ENCODE measurements around the gene TUBGCP6. TPM values are rescaled to one million over a fixed set of nuclear protein-coding genes. Genes with fewer than 3 reads are reported as not detected.
A peak's percentile ranks its signal among the peaks of the same experiment; 100 is the strongest.
"Not testable (repeated sequence)": the region's sequence is repeated elsewhere in the genome, so short reads cannot be mapped to it uniquely, and the experiment has no call there.

Gene TUBGCP6
- total RNA-seq, 6 experiments from 2014 or later = 10.4 to 22.6 (median 14.6) TPM

GRCh38 chr22:50205781-50206569, 38.8 kb downstream of the TUBGCP6 start:
- peaks cover 0 to 60% (median 19%) of the 10 kb centered on the region in 4 donors for H3K4me1 ChIP-seq
- no peaks in the 10 kb centered on the region for H3K9me3 ChIP-seq
- DNase-seq (peak; percentile 86 to 94 (median 93)), ATAC-seq (peak; percentile 59 to 72 (median 66))
- peak overlapping the region; percentile 92 to 98 (median 95) for H3K27ac ChIP-seq
- TF ChIP-seq POLR2A (IDR thresholded peaks at IDR 0.05) (peak; percentile 86), CTCF (IDR thresholded peaks at IDR 0.05) (no peak)
- intact Hi-C loops (cut with DNase I) = loop anchor here in 1 of 2 donors (5.0 kb wide), 1 partner anchor 54 kb away; no protein-coding TSS in a partner anchor
- WGBS (ENCODE audit: insufficient coverage, low coverage, low lambda C conversion rate, missing lambda C conversion rate) = 42% methylated on average over 11 of the region's 45 CpGs
- H3K27me3 ChIP-seq = no peaks in the 10 kb centered on the region
- peak overlapping the region; percentile 31 to 54 (median 42) for H3K4me3 ChIP-seq
- H3K36me3 ChIP-seq = peaks cover 3 to 32% (median 16%) of the 10 kb centered on the region in 4 donors

- not testable (repeated sequence) for H3K27me3 ChIP-seq, H3K9me3 ChIP-seq
- intact Hi-C loops (cut with DNase I) = loop anchor here in 1 of 2 donors (5.0 kb wide), 1 partner anchor 53 kb away; no protein-coding TSS in a partner anchor
- DNase-seq (peak; percentile 41 to 88 (median 78)), ATAC-seq (peak; percentile 34 to 57 (median 48))
- 17% methylated on average over 8 of the region's 9 CpGs for WGBS (ENCODE audit: insufficient coverage, low coverage, low lambda C conversion rate, missing lambda C conversion rate)
- peaks cover 0 to 22% (median 9%) of the 10 kb centered on the region in 4 donors for H3K36me3 ChIP-seq
- peak overlapping the region; percentile 92 to 98 (median 95) for H3K27ac ChIP-seq
- H3K4me3 ChIP-seq = peak overlapping the region; percentile 31 to 54 (median 42)
- peak; percentile 76 for TF ChIP-seq POLR2A (IDR thresholded peaks at IDR 0.05)
- peaks cover 0 to 61% (median 19%) of the 10 kb centered on the region in 4 donors for H3K4me1 ChIP-seq
Observed at GRCh38 chr22:50204998-50205397, 39.8 kb downstream of the TUBGCP6 start.

- DNase-seq = no peak
- H3K4me3 ChIP-seq = peak overlapping the region; percentile 8 to 54 (median 32)
- no peaks in the 10 kb centered on the region for H3K27me3 ChIP-seq
- H3K9me3 ChIP-seq = no peaks in the 10 kb centered on the region
- TF ChIP-seq CTCF (IDR thresholded peaks at IDR 0.05) (no peak), POLR2A (IDR thresholded peaks at IDR 0.05) (no peak)
- H3K36me3 ChIP-seq = peaks cover 0 to 19% (median 7%) of the 10 kb centered on the region in 4 donors
- peak overlapping the region; percentile 92 to 98 (median 95) for H3K27ac ChIP-seq
- ATAC-seq = no peak
- H3K4me1 ChIP-seq = peaks cover 0 to 61% (median 19%) of the 10 kb centered on the region in 4 donors
- intact Hi-C loops (cut with DNase I) = no loop called here
- WGBS (ENCODE audit: insufficient coverage, low coverage, low lambda C conversion rate, missing lambda C conversion rate) = 29% methylated on average over 7 of the region's 7 CpGs
Observed at GRCh38 chr22:50204571-50204970, 40.3 kb downstream of the TUBGCP6 start.

GRCh38 chr22:50203288-50203687, 41.5 kb downstream of the TUBGCP6 start:
- Histone ChIP-seq H3K4me1 (peaks cover 0 to 62% (median 19%) of the 10 kb centered on the region in 4 donors), H3K4me3 (peak overlapping the region in 1 of 3 donors; percentile 54), H3K27me3 (no peaks in the 10 kb centered on the region), H3K27ac (peak overlapping the region; percentile 92 to 98 (median 95)), H3K9me3 (no peaks in the 10 kb centered on the region), H3K36me3 (peaks cover 0 to 18% (median 6%) of the 10 kb centered on the region in 4 donors)
- intact Hi-C loops (cut with DNase I) = no loop called here
- WGBS (ENCODE audit: insufficient coverage, low coverage, low lambda C conversion rate, missing lambda C conversion rate) = 88% methylated on average over 1 of the region's 1 CpG
- TF ChIP-seq CTCF (IDR thresholded peaks at IDR 0.05) (no peak), POLR2A (IDR thresholded peaks at IDR 0.05) (no peak)
- DNase-seq = no peak
- ATAC-seq = no peak
